ENCODE data around the gene RAB10.
"Not testable (repeated sequence)": the region's sequence is repeated elsewhere in the genome, so short reads cannot be mapped to it uniquely, and the experiment has no call there.

Gene RAB10

GRCh38 chr2:26165403-26165802 is 131.5 kb downstream of the RAB10 start:
- DNase-seq, result no peak

- DNase-seq, result not testable (repeated sequence)
Measured at GRCh38 chr2:26166541-26166940, 132.7 kb downstream of the RAB10 start.

GRCh38 chr2:26168785-26169184 is 134.9 kb downstream of the RAB10 start:
- no peak for DNase-seq

- DNase-seq, result no peak
Measured at GRCh38 chr2:26169226-26169625, 135.3 kb downstream of the RAB10 start.

DNA sequence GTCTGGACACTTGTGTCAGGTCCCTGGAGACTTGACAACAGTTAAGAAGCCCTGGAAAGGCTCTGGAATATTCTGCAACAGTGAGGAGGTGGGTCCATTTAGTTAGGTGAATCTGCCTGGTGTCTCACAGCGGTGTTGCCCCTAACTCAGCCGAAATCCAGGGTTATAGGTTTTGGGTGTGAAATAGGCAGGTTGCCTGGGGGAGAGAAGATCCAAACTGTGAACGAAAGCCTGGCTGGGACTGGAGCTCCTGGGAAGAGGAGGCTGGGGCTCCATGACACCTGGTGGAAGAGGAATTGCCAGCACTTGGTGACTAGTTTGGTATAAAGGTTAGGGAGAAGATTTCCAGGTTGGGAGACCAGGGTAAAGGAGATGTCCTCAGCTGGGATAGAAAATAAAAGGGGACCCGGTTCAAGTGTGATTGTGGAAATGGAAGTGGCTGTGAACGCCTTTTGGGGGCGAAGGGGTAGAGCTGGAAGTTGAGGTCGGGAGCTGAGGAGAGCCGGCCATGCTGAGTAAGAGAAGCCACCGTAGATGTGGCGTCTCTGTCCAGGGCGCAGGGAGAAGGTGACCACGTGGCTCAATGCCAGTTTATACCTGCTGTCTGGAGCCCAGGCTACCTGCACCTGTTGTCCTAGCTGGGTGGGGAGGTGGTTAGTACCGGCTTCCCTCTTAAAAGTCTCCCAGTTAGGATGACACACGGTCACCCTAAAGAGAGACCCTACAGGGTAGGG is 136.0 kb downstream of the RAB10 start:
- no peak for DNase-seq

DNA sequence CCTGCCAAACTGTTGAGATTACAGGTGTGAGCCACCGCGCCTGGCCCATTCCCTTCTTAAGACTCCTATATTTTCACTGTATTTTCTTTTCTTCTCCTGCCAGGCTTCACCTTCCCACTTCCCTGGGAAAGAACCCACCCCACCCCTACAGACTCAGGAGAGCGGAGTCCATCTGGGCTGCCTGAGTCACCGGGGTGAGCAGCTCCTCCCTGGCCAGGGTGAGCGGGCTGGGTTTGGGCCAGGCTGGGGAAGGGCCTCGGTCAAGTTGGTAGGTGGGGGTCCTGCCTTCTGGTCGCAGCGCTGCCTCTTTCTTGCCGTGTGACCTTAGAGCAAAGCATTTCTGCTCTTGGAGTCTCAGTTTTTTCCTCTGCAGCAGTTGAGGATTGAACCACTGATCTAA is 136.9 kb downstream of the RAB10 start:
- no peak for DNase-seq

- no peak for DNase-seq
Measured at GRCh38 chr2:26172189-26172870, 138.4 kb downstream of the RAB10 start.

DNA sequence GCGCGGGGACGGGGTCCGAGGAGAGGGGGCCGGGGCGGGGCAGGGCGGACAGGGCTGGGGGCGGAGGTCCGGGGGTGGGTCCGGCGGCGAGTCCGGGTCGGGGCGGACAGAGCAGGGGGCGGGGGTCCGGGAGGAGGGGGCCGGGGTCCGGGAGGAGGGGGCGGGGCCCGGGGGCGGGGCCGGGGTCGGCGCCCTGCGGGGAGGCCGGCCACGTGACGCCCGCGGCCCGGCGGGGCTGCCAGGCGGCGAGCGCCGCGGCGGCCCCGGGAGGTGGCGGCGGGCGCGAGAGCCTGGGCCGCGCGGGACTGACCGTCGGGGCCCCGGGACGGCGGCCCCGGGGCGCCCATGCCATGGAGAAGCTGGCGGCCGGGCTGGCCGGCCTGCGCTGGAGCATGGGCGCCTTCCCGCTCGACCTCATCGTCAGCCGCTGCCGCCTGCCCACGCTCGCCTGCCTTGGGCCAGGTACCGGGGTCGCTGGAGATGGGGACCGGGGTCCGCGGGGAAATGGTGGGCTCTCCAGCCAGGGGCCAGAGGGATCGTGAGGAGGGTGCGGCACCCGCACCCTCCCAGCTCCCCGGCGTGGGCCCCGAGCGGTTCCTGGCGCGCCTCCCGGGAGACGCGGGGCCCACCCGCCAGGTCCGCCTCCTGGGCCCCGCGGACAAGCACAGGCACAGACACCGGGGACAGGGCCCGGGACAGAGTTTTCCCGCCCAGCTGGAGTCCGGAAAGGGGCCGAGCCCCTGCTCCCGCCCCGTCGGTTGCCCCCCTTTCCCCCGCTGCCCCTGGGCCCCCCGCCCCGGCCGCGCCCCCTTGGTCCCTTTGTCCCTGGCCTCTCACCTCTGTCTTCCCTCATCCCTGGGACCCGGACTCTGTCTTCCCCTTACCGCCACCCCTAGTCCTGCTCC is 139.2 kb downstream of the RAB10 start, which contains the start of gene GAREM2:
Gene GAREM2 (plus strand): TSS at position 218 of the 905 bp plus-strand sequence. CDS start 133 bp downstream, at position 351.
- DNase-seq, result no peak

GRCh38 chr2:26173776-26174482 is 140.0 kb downstream of the RAB10 start:
- DNase-seq, result no peak

GRCh38 chr2:26174691-26175465 is 141.0 kb downstream of the RAB10 start:
- DNase-seq, result no peak

DNA sequence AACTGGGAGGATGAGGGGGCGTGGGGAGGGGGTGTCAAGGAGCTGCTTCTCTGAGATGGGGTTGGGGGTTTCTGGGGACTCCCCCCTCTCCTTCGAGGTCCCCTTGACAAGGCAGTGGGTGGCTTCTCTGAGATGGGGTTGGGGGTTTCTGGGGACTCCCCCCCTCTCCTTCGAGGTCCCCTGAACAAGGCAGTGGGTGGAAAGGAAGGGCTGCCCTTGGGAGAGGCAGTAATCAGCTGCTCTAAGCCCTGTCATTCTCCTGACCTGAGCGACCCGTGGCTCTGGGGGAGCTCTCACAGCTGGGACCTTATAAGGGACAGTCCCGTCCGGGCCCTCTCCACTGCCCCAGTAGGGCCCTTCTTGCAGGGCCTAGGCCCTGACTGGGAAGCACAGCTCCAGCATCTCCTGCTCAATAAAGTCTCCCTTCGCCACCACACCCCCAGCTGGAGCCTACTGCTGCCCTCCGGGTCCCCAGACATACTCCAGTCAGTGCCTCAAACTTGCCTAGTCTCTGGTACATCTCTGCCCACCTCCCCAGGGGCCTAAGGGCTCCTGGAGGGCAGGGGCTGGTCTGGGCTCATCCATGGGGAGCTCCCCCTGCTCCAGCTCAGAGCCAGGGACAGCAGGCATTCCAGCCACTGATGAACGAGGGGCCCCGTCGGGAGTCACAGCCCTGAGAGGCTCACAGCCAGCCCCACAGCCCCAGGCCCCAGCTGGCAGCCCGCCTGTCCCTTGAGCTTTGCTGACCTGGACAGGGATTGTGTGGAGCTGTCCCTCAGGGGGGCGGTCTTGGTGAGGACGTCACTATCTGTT is 141.8 kb downstream of the RAB10 start:
- no peak for DNase-seq

DNA sequence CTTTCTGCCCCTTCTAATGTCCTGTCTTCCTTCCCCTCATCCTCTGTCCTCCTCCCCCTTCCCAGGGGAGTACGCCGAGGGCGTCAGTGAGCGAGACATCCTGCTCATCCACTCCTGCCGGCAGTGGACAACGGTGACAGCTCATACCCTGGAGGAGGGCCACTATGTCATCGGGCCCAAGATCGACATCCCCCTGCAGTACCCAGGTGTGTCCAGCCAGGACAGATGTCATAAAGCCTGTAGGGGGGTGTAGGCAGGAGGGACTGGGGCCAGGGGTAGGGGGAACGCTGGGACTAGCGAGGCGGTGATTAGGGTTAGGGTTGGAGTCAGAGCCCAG is 142.4 kb downstream of the RAB10 start:
- no peak for DNase-seq

DNA sequence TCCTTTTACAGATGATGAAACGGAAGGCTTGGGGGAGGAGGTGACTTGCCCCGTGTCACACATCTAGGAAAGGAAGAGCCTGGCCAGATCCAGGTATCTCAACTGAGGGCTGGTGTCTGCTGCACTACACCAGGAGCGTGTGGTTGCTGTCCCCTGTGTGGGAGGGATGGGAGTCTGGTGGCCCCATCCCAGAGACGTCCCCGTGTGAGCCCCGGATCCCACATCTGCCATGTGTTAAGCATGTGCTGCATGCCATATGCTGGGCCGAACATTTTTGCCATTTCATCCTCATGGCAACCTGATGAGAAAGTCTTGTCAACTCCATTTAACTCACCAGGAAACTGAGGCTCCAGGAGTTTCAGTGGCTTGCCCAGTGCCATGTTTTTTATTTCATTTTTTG is 143.2 kb downstream of the RAB10 start:
- no peak for DNase-seq

DNA sequence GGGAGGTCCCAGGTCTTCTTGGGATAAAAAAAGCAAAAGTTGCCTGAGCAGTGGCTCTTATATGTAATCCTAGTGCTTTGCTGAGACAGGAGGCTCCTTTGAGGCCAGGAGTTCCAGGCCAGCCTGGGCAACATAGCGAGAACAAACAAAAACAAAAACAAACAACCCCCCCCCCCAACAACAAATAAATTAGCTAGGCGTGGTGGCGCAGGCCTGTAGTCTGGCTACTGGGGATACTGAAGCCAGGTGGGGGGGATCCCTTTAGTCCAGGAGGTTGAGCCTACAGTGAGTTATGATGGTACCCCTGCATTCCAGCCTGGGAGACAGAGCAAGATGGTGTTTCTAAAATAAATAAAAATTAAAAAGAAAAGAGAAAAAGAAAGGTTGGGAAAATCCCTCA is 144.4 kb downstream of the RAB10 start:
- DNase-seq, result no peak

- no peak for DNase-seq
Measured at GRCh38 chr2:26178746-26179436, 145.0 kb downstream of the RAB10 start.

- DNase-seq, result no peak
Measured at GRCh38 chr2:26179446-26179913, 145.6 kb downstream of the RAB10 start.

GRCh38 chr2:26182441-26182840 is 148.6 kb downstream of the RAB10 start:
- DNase-seq, result no peak

DNA sequence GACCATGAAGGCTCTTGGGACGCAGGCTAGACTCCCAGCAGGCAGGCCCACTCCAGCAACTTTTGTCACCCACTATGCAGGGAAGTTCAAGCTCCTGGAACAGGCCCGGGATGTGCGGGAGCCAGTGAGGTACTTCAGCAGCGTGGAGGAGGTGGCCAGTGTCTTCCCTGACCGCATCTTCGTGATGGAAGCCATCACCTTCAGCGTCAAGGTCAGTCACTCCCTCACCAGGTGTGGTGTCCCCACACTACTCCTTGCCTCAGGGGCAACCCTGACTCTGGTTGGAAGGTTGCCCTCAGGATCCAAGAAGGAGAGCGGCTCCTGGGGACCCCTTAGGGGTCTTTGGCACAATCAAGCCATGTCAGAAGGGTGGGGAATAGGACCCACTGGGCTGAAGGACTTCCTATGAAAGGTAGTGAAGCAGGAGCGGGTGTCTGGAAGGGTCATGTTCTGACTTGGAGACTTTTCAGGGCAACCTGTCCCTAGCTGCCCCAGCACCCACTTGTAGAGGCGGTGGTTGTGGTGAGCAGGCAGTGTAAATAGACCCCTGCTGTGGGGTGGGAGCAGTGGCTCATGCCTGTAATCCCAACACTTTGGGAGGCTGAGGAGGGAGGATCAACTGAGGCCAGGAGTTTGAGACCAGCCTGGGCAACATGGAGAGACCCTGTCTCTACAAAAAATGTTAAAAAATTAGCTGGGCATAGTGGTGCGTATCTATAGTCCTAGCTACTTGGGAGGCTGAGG is 149.2 kb downstream of the RAB10 start:
- DNase-seq, result no peak

DNA sequence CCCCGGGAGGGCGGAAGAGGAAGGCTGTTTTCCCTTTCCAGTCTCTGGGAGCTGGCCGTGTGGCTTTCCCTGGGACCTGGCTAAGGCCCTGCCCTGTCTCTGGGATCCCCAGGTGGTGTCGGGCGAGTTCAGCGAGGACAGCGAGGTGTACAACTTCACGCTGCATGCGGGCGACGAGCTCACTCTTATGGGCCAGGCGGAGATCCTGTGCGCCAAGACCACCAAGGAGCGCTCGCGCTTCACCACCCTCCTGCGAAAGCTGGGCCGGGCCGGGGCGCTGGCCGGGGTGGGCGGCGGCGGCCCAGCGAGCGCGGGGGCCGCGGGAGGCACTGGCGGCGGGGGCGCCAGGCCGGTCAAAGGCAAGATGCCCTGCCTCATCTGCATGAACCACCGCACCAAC is 150.2 kb downstream of the RAB10 start:
- DNase-seq, result no peak
